ENCODE data around the gene GNAI3.
"Not testable (repeated sequence)": the region's sequence is repeated elsewhere in the genome, so short reads cannot be mapped to it uniquely, and the experiment has no call there.

Gene GNAI3

GRCh38 chr1:109655615-109656519, 107.5 kb downstream of the GNAI3 start, which contains the start of gene GSTM4:
Gene GSTM4, plus strand, starts transcription at chr1:109656099. Its CDS starts 291 bp downstream, at chr1:109656390.
- DNase-seq (ENCODE audit: low spot score in 2 of 2): peak; percentile 90 to 95
- H3K36me3 ChIP-seq (replicated peaks): no peaks in the 10 kb centered on the region; the same call in 1 of the 2 replicates
- in situ Hi-C loops (cut with MboI; ENCODE audit: low sequenced_read_pairs): loop anchor here (10.0 kb wide), 1 partner anchor 329 kb away; the partner anchor contains the start of gene AHCYL1

GRCh38 chr1:109657395-109657794, 109.0 kb downstream of the GNAI3 start:
- no peak for DNase-seq (ENCODE audit: low spot score in 2 of 2)
- in situ Hi-C loops (cut with MboI; ENCODE audit: low sequenced_read_pairs): loop anchor here (10.0 kb wide), 1 partner anchor 327 kb away; the partner anchor contains the start of gene AHCYL1
- H3K36me3 ChIP-seq (replicated peaks): no peaks in the 10 kb centered on the region; the same call in 1 of the 2 replicates
- no peaks in the 10 kb centered on the region for H3K27me3 ChIP-seq (ENCODE audit: low read depth)
- peaks cover 2% of the 10 kb centered on the region; the same call in 1 of the 2 replicates for H3K4me1 ChIP-seq
- no peaks in the 10 kb centered on the region for H3K9me3 ChIP-seq
- no peak overlapping the region for H3K4me3 ChIP-seq

More at GRCh38 chr1:109655615-109656519, 107.5 kb downstream of the GNAI3 start, which contains the start of gene GSTM4:
- H3K9me3 ChIP-seq: no peaks in the 10 kb centered on the region
- peak within 1 kb of the TSS; percentile 73 for H3K4me3 ChIP-seq
- H3K4me1 ChIP-seq: peaks cover 2% of the 10 kb centered on the region; the same call in 1 of the 2 replicates
- H3K27me3 ChIP-seq (ENCODE audit: low read depth): no peaks in the 10 kb centered on the region

GRCh38 chr1:109657970-109658369, 109.6 kb downstream of the GNAI3 start:
- Histone ChIP-seq H3K9me3 (no peaks in the 10 kb centered on the region), H3K27me3 (ENCODE audit: low read depth) (no peaks in the 10 kb centered on the region), H3K4me3 (no peak overlapping the region), H3K36me3 (replicated peaks) (no peaks in the 10 kb centered on the region; the same call in 1 of the 2 replicates), H3K4me1 (peaks cover 2% of the 10 kb centered on the region; the same call in 1 of the 2 replicates)
- DNase-seq (ENCODE audit: low spot score in 2 of 2): no peak
- in situ Hi-C loops (cut with MboI; ENCODE audit: low sequenced_read_pairs): loop anchor here (10.0 kb wide), 1 partner anchor 327 kb away; the partner anchor contains the start of gene AHCYL1

- Histone ChIP-seq H3K4me3 (no peak overlapping the region), H3K27me3 (ENCODE audit: low read depth) (no peaks in the 10 kb centered on the region), H3K9me3 (no peaks in the 10 kb centered on the region), H3K4me1 (peaks cover 2% of the 10 kb centered on the region; the same call in 1 of the 2 replicates), H3K36me3 (replicated peaks) (no peaks in the 10 kb centered on the region; the same call in 1 of the 2 replicates)
- in situ Hi-C loops (cut with MboI; ENCODE audit: low sequenced_read_pairs): loop anchor here (10.0 kb wide), 1 partner anchor 326 kb away; the partner anchor contains the start of gene AHCYL1
- no peak for DNase-seq (ENCODE audit: low spot score in 2 of 2)
These were observed 110.2 kb downstream of the GNAI3 start for GRCh38 chr1:109658533-109659042.

- no peak overlapping the region for H3K4me3 ChIP-seq
- peaks cover 2% of the 10 kb centered on the region; the same call in 1 of the 2 replicates for H3K4me1 ChIP-seq
- no peaks in the 10 kb centered on the region for H3K27me3 ChIP-seq (ENCODE audit: low read depth)
- no peaks in the 10 kb centered on the region for H3K9me3 ChIP-seq
- in situ Hi-C loops (cut with MboI; ENCODE audit: low sequenced_read_pairs): loop anchor here (10.0 kb wide), 1 partner anchor 326 kb away; the partner anchor contains the start of gene AHCYL1
- no peaks in the 10 kb centered on the region; the same call in 1 of the 2 replicates for H3K36me3 ChIP-seq (replicated peaks)
- no peak for DNase-seq (ENCODE audit: low spot score in 2 of 2)
These were observed 110.7 kb downstream of the GNAI3 start for GRCh38 chr1:109659145-109659544.

- no peak for DNase-seq (ENCODE audit: low spot score in 2 of 2)
- in situ Hi-C loops (cut with MboI; ENCODE audit: low sequenced_read_pairs): loop anchor here (10.0 kb wide), 1 partner anchor 325 kb away; the partner anchor contains the start of gene AHCYL1
- Histone ChIP-seq H3K4me1 (peaks cover 2% of the 10 kb centered on the region; the same call in 1 of the 2 replicates), H3K27me3 (ENCODE audit: low read depth) (no peaks in the 10 kb centered on the region), H3K36me3 (replicated peaks) (no peaks in the 10 kb centered on the region; the same call in 1 of the 2 replicates), H3K4me3 (no peak overlapping the region), H3K9me3 (no peaks in the 10 kb centered on the region)
These were observed 111.7 kb downstream of the GNAI3 start for GRCh38 chr1:109659997-109660690.

GRCh38 chr1:109660691-109661026, 112.2 kb downstream of the GNAI3 start:
- DNase-seq (ENCODE audit: low spot score in 2 of 2); H3K4me1 ChIP-seq; H3K36me3 ChIP-seq (replicated peaks); in situ Hi-C loops (cut with MboI; ENCODE audit: low sequenced_read_pairs); H3K9me3 ChIP-seq; H3K4me3 ChIP-seq; H3K27me3 ChIP-seq (ENCODE audit: low read depth): not testable (repeated sequence)

GRCh38 chr1:109661391-109661790, 113.0 kb downstream of the GNAI3 start:
- in situ Hi-C loops (cut with MboI; ENCODE audit: low sequenced_read_pairs): no loop called here
- no peak for DNase-seq (ENCODE audit: low spot score in 2 of 2)

GRCh38 chr1:109664671-109665070, 116.3 kb downstream of the GNAI3 start:
- H3K36me3 ChIP-seq (replicated peaks): no peaks in the 10 kb centered on the region
- no peaks in the 10 kb centered on the region for H3K9me3 ChIP-seq
- no peak overlapping the region for H3K4me3 ChIP-seq
- H3K4me1 ChIP-seq: peaks cover 3% of the 10 kb centered on the region; the same call in 1 of the 2 replicates
- no peaks in the 10 kb centered on the region for H3K27me3 ChIP-seq (ENCODE audit: low read depth)
- in situ Hi-C loops (cut with MboI; ENCODE audit: low sequenced_read_pairs): no loop called here
- no peak for DNase-seq (ENCODE audit: low spot score in 2 of 2)

More at GRCh38 chr1:109661391-109661790, 113.0 kb downstream of the GNAI3 start:
- Histone ChIP-seq H3K4me1 (no peaks in the 10 kb centered on the region), H3K4me3 (no peak overlapping the region), H3K27me3 (ENCODE audit: low read depth) (no peaks in the 10 kb centered on the region), H3K36me3 (replicated peaks) (no peaks in the 10 kb centered on the region; the same call in 1 of the 2 replicates), H3K9me3 (no peaks in the 10 kb centered on the region)

- Histone ChIP-seq H3K9me3 (no peaks in the 10 kb centered on the region), H3K36me3 (replicated peaks) (no peaks in the 10 kb centered on the region), H3K4me1 (peaks cover 3% of the 10 kb centered on the region; the same call in 1 of the 2 replicates), H3K4me3 (no peak within 1 kb of the TSS), H3K27me3 (ENCODE audit: low read depth) (no peaks in the 10 kb centered on the region)
- in situ Hi-C loops (cut with MboI; ENCODE audit: low sequenced_read_pairs): no loop called here
- DNase-seq (ENCODE audit: low spot score in 2 of 2): peak; percentile 52 to 90
These were observed 119.2 kb downstream of the GNAI3 start, which contains the start of gene GSTM2 for GRCh38 chr1:109667452-109668122. Gene GSTM2, plus strand, starts transcription at chr1:109668057. Its CDS starts 59 bp downstream, at chr1:109668116.
